Measurements from ENCODE around the gene OR5H2. TPM values are rescaled to one million over a fixed set of nuclear protein-coding genes. Genes with fewer than 3 reads are reported as not detected.

The OR5H2 gene
- polyA plus RNA-seq, 1 donor from 2014 or later: not detected

GRCh38 chr3:98291332-98291957 lies 9.1 kb downstream of the OR5H2 start:
- H3K9ac ChIP-seq (ENCODE audit: low read length): no peak overlapping the region
- no peak overlapping the region for H3K27ac ChIP-seq (ENCODE audit: low read length)
- no peaks in the 10 kb centered on the region for H3K27me3 ChIP-seq (ENCODE audit: insufficient read depth, low read depth, low read length)
- no peaks in the 10 kb centered on the region for H3K9me2 ChIP-seq (ENCODE audit: insufficient read depth, low read length)
- no peak overlapping the region for H3K4me2 ChIP-seq (ENCODE audit: low read length)
- H3F3A ChIP-seq (ENCODE audit: insufficient read depth, low read length, poor library complexity, severe bottlenecking): no peaks in the 10 kb centered on the region
- H3K4me3 ChIP-seq (ENCODE audit: low read length): no peak overlapping the region
- no peak overlapping the region for H2AFZ ChIP-seq (ENCODE audit: low read depth, low read length)
- H4K20me1 ChIP-seq (ENCODE audit: insufficient read depth): no peaks in the 10 kb centered on the region
- H3K79me2 ChIP-seq (replicated peaks; ENCODE audit: insufficient read depth, low read length): no peaks in the 10 kb centered on the region
- no peaks in the 10 kb centered on the region for H3K9me3 ChIP-seq (ENCODE audit: low read length)
- H3K36me3 ChIP-seq (ENCODE audit: insufficient read depth, low read length): no peaks in the 10 kb centered on the region
- TF ChIP-seq MXI1 (conservative IDR thresholded peaks at IDR 0.05; ENCODE audit: poor library complexity, severe bottlenecking) (no peak), EZH2 (IDR thresholded peaks at IDR 0.05; ENCODE audit: borderline replicate concordance, insufficient read depth, low read length, poor library complexity, severe bottlenecking) (no peak), EP300 (conservative IDR thresholded peaks at IDR 0.05; ENCODE audit: poor library complexity, severe bottlenecking) (no peak), RAD21 (conservative IDR thresholded peaks at IDR 0.05) (no peak), TAF1 (IDR thresholded peaks at IDR 0.05; ENCODE audit: low read depth) (no peak), POLR2AphosphoS5 (IDR thresholded peaks at IDR 0.05) (no peak), REST (IDR thresholded peaks at IDR 0.05; ENCODE audit: borderline replicate concordance) (no peak), SMC3 (conservative IDR thresholded peaks at IDR 0.05; ENCODE audit: poor library complexity) (no peak), CTCF (IDR thresholded peaks at IDR 0.05; ENCODE audit: poor library complexity, severe bottlenecking) (no peak)

GRCh38 chr3:98322101-98322500 lies 39.8 kb downstream of the OR5H2 start:
- Histone ChIP-seq H3K27me3 (ENCODE audit: insufficient read depth, low read depth, low read length) (no peaks in the 10 kb centered on the region), H3K9ac (ENCODE audit: low read length) (no peak overlapping the region), H3K27ac (ENCODE audit: low read length) (no peak overlapping the region), H3K4me2 (ENCODE audit: low read length) (no peak overlapping the region), H4K20me1 (ENCODE audit: insufficient read depth) (no peaks in the 10 kb centered on the region), H3K36me3 (ENCODE audit: insufficient read depth, low read length) (no peaks in the 10 kb centered on the region), H3K9me3 (ENCODE audit: low read length) (no peaks in the 10 kb centered on the region), H3K79me2 (replicated peaks; ENCODE audit: insufficient read depth, low read length) (no peaks in the 10 kb centered on the region), H3F3A (ENCODE audit: insufficient read depth, low read length, poor library complexity, severe bottlenecking) (no peaks in the 10 kb centered on the region), H2AFZ (ENCODE audit: low read depth, low read length) (no peak overlapping the region), H3K4me3 (ENCODE audit: low read length) (no peak overlapping the region), H3K9me2 (ENCODE audit: insufficient read depth, low read length) (no peaks in the 10 kb centered on the region)
- TF ChIP-seq POLR2AphosphoS5 (IDR thresholded peaks at IDR 0.05) (no peak), REST (IDR thresholded peaks at IDR 0.05; ENCODE audit: borderline replicate concordance) (no peak), RAD21 (conservative IDR thresholded peaks at IDR 0.05) (no peak), SMC3 (conservative IDR thresholded peaks at IDR 0.05; ENCODE audit: poor library complexity) (no peak), EZH2 (IDR thresholded peaks at IDR 0.05; ENCODE audit: borderline replicate concordance, insufficient read depth, low read length, poor library complexity, severe bottlenecking) (no peak), EP300 (conservative IDR thresholded peaks at IDR 0.05; ENCODE audit: poor library complexity, severe bottlenecking) (no peak), CTCF (IDR thresholded peaks at IDR 0.05; ENCODE audit: poor library complexity, severe bottlenecking) (no peak), MXI1 (conservative IDR thresholded peaks at IDR 0.05; ENCODE audit: poor library complexity, severe bottlenecking) (no peak), TAF1 (IDR thresholded peaks at IDR 0.05; ENCODE audit: low read depth) (no peak)
